Fibroblast of lung (primary cell): ENCODE data around the gene IL17REL. TPM values are rescaled to one million over a fixed set of nuclear protein-coding genes. Genes with fewer than 3 reads are reported as not detected.

Experiments
- DNase-seq, 2 donors: peaks; one replicate each; pipeline versions ENCODE4 v3.0.0 to v3.0.0-alpha.2; 2010; ENCODE audit warnings: low read depth in 2 of 2
- H2AFZ ChIP-seq: 2 replicates; pipeline ENCODE4 v1.5.1; 2012; ENCODE audit warnings: low read length, control low read depth, inconsistent platforms
- H3K27ac ChIP-seq: 2 replicates; pipeline ENCODE4 v1.5.1; 2011; ENCODE audit warnings: low read length, control low read depth; ENCODE audit not compliant: insufficient read depth
- H3K27me3 ChIP-seq: 2 replicates; pipeline ENCODE4 v1.5.1; 2011; ENCODE audit warnings: mild to moderate bottlenecking, low read length; ENCODE audit not compliant: control insufficient read depth, insufficient read depth
- H3K36me3 ChIP-seq: 2 replicates; pipeline ENCODE4 v1.5.1; 2011; ENCODE audit warnings: low read length; ENCODE audit not compliant: control insufficient read depth, insufficient read depth
- H3K4me1 ChIP-seq: 2 replicates; pipeline ENCODE4 v1.5.1; 2011; ENCODE audit warnings: low read length; ENCODE audit not compliant: control insufficient read depth, insufficient read depth; ENCODE audit errors: extremely low read depth
- H3K4me2 ChIP-seq: 2 replicates; pipeline ENCODE4 v1.5.1; 2011; ENCODE audit warnings: low read length, control low read depth; ENCODE audit not compliant: insufficient read depth; ENCODE audit errors: extremely low read depth
- H3K4me3 ChIP-seq, 4 experiments: fragments of 200-600 bp in 1 of 4; sonication (generic) in 1 of 4; replicated peaks in 1 of 4; 2 replicates each; pipeline ENCODE4 v1.5.1; 2011 to 2016; ENCODE audit warnings: low read length in 4 of 4, low read depth in 3 of 4, mild to moderate bottlenecking in 3 of 4, control low read depth in 2 of 4, inconsistent platforms in 1 of 4, mixed read lengths in 1 of 4; ENCODE audit not compliant: insufficient read depth in 1 of 4; ENCODE audit errors: control extremely low read depth in 1 of 4
- H3K79me2 ChIP-seq: 2 replicates; pipeline ENCODE4 v1.5.1; 2012; ENCODE audit warnings: mild to moderate bottlenecking, low read length, inconsistent platforms; ENCODE audit not compliant: control insufficient read depth, insufficient read depth
- H3K9ac ChIP-seq: 2 replicates; pipeline ENCODE4 v1.5.1; 2011; ENCODE audit warnings: mild to moderate bottlenecking, low read length, control low read depth; ENCODE audit not compliant: insufficient read depth
- H3K9me3 ChIP-seq: 2 replicates; pipeline ENCODE4 v1.5.1; 2012; ENCODE audit warnings: low read depth, low read length; ENCODE audit not compliant: control insufficient read depth, insufficient read depth
- H4K20me1 ChIP-seq: 2 replicates; pipeline ENCODE4 v1.5.1; 2011; ENCODE audit warnings: low read length; ENCODE audit not compliant: control insufficient read depth, insufficient read depth; ENCODE audit errors: extremely low read depth
- EZH2 ChIP-seq: IDR thresholded peaks from 2 replicates; pipeline ENCODE4 v1.5.1; 2012; ENCODE audit warnings: low read length, control low read depth, mild to moderate bottlenecking; ENCODE audit errors: missing control alignments
- polyA plus RNA-seq, 2 donors: library from polyadenylated mRNA; depleted of rRNA in 1 of 2; stranded (reverse) in 1 of 2; unstranded in 1 of 2; fragments of >200 nt; gene quantifications; 2 replicates each; pipeline ENCODE4 v1.2.1, GENCODE V29; 2011 to 2012; ENCODE audit warnings: missing spikeins in 1 of 2
- total RNA-seq: library from RNA; depleted of rRNA; stranded (reverse); fragments of >200 nt; gene quantifications from 2 replicates; pipeline ENCODE4 v1.2.1, GENCODE V29; 2014
- TF ChIP-seq, protein P1 (sequence below), 2 donors: IDR thresholded peaks in 1 of 2; conservative IDR thresholded peaks in 1 of 2; 1 replicate in 1 of 2; 2 replicates in 1 of 2; pipeline ENCODE4 v1.5.1; 2011 to 2012; ENCODE audit warnings: low read length in 2 of 2, control low read depth in 1 of 2, inconsistent platforms in 1 of 2, low read depth in 1 of 2, mild to moderate bottlenecking in 1 of 2

Gene IL17REL
- total and polyA plus RNA-seq, 2 donors (not counting 1 experiment from before 2014, with no cell fraction given), result under 0.01 TPM; not detected in 1

GRCh38 chr22:49954991-49955580 is 57.5 kb downstream of the IL17REL start:
- no peaks in the 10 kb centered on the region for H3K27me3 ChIP-seq
- no peak overlapping the region for H3K9ac ChIP-seq
- no peak overlapping the region for H3K4me3 ChIP-seq
- H3K36me3 ChIP-seq, result no peaks in the 10 kb centered on the region
- H3K27ac ChIP-seq, result no peak overlapping the region
- no peak overlapping the region for H2AFZ ChIP-seq
- H4K20me1 ChIP-seq, result no peaks in the 10 kb centered on the region
- no peak overlapping the region for H3K4me2 ChIP-seq
- H3K4me1 ChIP-seq, result peaks cover 19% of the 10 kb centered on the region
- no peak for DNase-seq
- no peaks in the 10 kb centered on the region for H3K79me2 ChIP-seq
- no peak for TF ChIP-seq EZH2
- TF ChIP-seq, protein P1, sequence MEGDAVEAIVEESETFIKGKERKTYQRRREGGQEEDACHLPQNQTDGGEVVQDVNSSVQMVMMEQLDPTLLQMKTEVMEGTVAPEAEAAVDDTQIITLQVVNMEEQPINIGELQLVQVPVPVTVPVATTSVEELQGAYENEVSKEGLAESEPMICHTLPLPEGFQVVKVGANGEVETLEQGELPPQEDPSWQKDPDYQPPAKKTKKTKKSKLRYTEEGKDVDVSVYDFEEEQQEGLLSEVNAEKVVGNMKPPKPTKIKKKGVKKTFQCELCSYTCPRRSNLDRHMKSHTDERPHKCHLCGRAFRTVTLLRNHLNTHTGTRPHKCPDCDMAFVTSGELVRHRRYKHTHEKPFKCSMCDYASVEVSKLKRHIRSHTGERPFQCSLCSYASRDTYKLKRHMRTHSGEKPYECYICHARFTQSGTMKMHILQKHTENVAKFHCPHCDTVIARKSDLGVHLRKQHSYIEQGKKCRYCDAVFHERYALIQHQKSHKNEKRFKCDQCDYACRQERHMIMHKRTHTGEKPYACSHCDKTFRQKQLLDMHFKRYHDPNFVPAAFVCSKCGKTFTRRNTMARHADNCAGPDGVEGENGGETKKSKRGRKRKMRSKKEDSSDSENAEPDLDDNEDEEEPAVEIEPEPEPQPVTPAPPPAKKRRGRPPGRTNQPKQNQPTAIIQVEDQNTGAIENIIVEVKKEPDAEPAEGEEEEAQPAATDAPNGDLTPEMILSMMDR (conservative IDR thresholded peaks at IDR 0.05 in 1 of 2, IDR thresholded peaks at IDR 0.05 in 1 of 2; ENCODE audit: low read depth in 1 of 2, low read length in 2 of 2), result no peak
- H3K9me3 ChIP-seq, result no peaks in the 10 kb centered on the region

DNA sequence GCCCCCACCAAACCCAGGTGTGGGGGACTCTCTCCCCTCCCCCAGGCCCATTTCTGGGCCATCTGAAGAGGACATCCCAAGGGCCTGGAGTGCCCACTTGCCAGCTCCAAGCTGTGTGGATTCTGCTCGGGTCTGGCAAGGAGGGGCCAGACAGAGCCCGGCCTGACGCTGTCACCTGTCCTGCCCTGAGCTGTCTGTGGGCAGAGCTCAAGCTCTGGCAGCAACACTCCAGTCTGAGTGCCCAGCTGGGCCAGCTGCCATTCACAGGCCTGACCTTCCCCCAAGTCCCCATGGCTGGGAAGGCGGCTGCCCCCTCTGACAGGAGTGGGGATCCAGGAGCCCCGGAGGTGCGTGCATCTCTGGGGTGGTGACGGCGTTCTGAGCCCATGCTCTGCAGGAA is 58.2 kb downstream of the IL17REL start:
- no peak overlapping the region for H3K4me2 ChIP-seq
- H3K9ac ChIP-seq, result no peak overlapping the region
- H3K4me1 ChIP-seq, result peaks cover 14% of the 10 kb centered on the region
- no peak overlapping the region for H3K27ac ChIP-seq
- H3K27me3 ChIP-seq, result no peaks in the 10 kb centered on the region
- H3K36me3 ChIP-seq, result no peaks in the 10 kb centered on the region
- no peaks in the 10 kb centered on the region for H3K9me3 ChIP-seq
- H3K79me2 ChIP-seq, result no peaks in the 10 kb centered on the region
- H2AFZ ChIP-seq, result no peak overlapping the region
- no peak overlapping the region for H3K4me3 ChIP-seq
- DNase-seq, result no peak
- TF ChIP-seq EZH2, result no peak
- TF ChIP-seq, protein P1 (conservative IDR thresholded peaks at IDR 0.05 in 1 of 2, IDR thresholded peaks at IDR 0.05 in 1 of 2; ENCODE audit: low read depth in 1 of 2, low read length in 2 of 2), result no peak
- no peaks in the 10 kb centered on the region for H4K20me1 ChIP-seq

- Histone ChIP-seq H3K4me2 (no peak overlapping the region), H3K9ac (no peak overlapping the region), H3K27me3 (no peaks in the 10 kb centered on the region), H3K4me3 (no peak overlapping the region), H3K36me3 (no peaks in the 10 kb centered on the region), H2AFZ (no peak overlapping the region), H4K20me1 (no peaks in the 10 kb centered on the region), H3K79me2 (no peaks in the 10 kb centered on the region), H3K4me1 (peaks cover 14% of the 10 kb centered on the region), H3K27ac (no peak overlapping the region), H3K9me3 (no peaks in the 10 kb centered on the region)
- no peak for DNase-seq
- no peak for TF ChIP-seq EZH2
- TF ChIP-seq, protein P1 (conservative IDR thresholded peaks at IDR 0.05 in 1 of 2, IDR thresholded peaks at IDR 0.05 in 1 of 2; ENCODE audit: low read depth in 1 of 2, low read length in 2 of 2), result no peak
Observed at GRCh38 chr22:49953680-49954344, 58.8 kb downstream of the IL17REL start.
